ENCODE results near the gene UMPS. TPM values are rescaled to one million over a fixed set of nuclear protein-coding genes. Genes with fewer than 3 reads are reported as not detected.

UMPS gene
- total and polyA plus RNA-seq, 9 of the 15 experiments (the other 6 are each of a cell fraction or from before 2014, with no cell fraction given), result 28.9 to 91.0 (median 45.9) TPM

GRCh38 chr3:124730941-124731297, 667 bp downstream of the UMPS start:
- peak overlapping the region; percentile 95 for H3K27ac ChIP-seq (ENCODE audit: extremely low read depth, low read depth, low read length)
- WGBS (ENCODE audit: insufficient coverage, low coverage, missing lambda C conversion rate), result under 1% methylated on average over 13 of the region's 13 CpGs
- peak overlapping the region; percentile 100 for H3K4me2 ChIP-seq (ENCODE audit: insufficient read depth, low read length)
- peak in 1 of 4 experiments; percentile 20 for DNase-seq (ENCODE audit: extremely low read depth in 1 of 4, low spot score in 3 of 4)
- peaks cover 4 to 8% of the 10 kb centered on the region in 2 experiments; a peak in 4 of 5 replicates for H3K4me1 ChIP-seq (replicated peaks in 1 of 2; ENCODE audit: control insufficient read depth in 2 of 2, insufficient read depth in 2 of 2, low read length in 2 of 2)
- intact Hi-C loops (cut with micrococcal nuclease), result no loop called here
- ChIA-PET CTCF (ENCODE audit: low intra/inter-chr PET ratio) (no interaction called here), POLR2A (interaction anchor here (0.6 to 1.3 kb wide), 3 partner anchors 10 to 173 kb away, joined by 3 to 7 read pairs (median 3); no protein-coding TSS in a partner anchor)
- no TSS peak for BruUV-seq (replicated peaks)
- in situ Hi-C loops (cut with MboI), result no loop called here
- peak; percentile 60; the same call in 2 of the 3 replicates for ATAC-seq
- H3K27me3 ChIP-seq (ENCODE audit: control insufficient read depth in 2 of 2, insufficient read depth in 2 of 2, low read length in 2 of 2), result no peaks in the 10 kb centered on the region
- H3K9me1 ChIP-seq (ENCODE audit: control insufficient read depth, insufficient read depth, low read length), result no peaks in the 10 kb centered on the region
- TF ChIP-seq CHD4 (IDR thresholded peaks at IDR 0.05; ENCODE audit: insufficient read depth, insufficient replicate concordance, low read depth, low read length, poor library complexity, severe bottlenecking), result no peak
- no peak for TF ChIP-seq ZNF766 (CRISPR knock-in tag; conservative IDR thresholded peaks at IDR 0.05)
- TF ChIP-seq ZNF121 (CRISPR knock-in tag; conservative IDR thresholded peaks at IDR 0.05), result peak; percentile 65
- H3K79me2 ChIP-seq (ENCODE audit: control insufficient read depth, insufficient read depth, low read length), result peaks cover 46% of the 10 kb centered on the region
- H3K9ac ChIP-seq (ENCODE audit: insufficient read depth in 1 of 2, low read depth in 2 of 2, low read length in 2 of 2), result peak overlapping the region; percentile 97 to 98
- peaks cover 31% of the 10 kb centered on the region; the same call in 2 of the 3 replicates for H3K36me3 ChIP-seq (ENCODE audit: control insufficient read depth, insufficient read depth, low read length)
- no peaks in the 10 kb centered on the region for H3K9me3 ChIP-seq (replicated peaks; ENCODE audit: control insufficient read depth, insufficient read depth, low read depth, low read length)
- no peaks in the 10 kb centered on the region for H4K20me1 ChIP-seq (replicated peaks; ENCODE audit: control insufficient read depth, insufficient read depth, low read length)
- H2AFZ ChIP-seq (ENCODE audit: low read depth, low read length), result no peak overlapping the region
- peak overlapping the region; percentile 82 for H3K4me3 ChIP-seq
- FAIRE-seq, result no peak

DNA sequence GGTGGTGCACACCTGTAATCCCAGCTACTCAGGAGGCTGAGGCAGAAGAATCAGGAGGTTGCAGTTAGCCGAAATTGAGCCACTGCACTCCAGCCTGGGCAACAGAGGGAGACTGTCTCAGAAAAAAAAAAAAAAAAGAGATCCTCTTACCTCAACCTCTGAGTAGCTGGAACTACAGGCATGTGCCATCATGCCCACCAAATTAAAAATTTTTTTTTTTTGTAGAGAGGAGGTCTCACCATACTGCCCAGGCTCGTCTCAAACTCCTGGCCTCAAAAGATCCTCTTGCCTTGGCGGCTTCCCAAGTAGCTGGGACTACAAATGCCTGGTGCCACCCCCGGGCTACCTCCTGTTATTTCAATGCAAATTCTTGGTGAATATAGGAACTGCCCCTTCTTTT, 1.5 kb downstream of the UMPS start:
- CTCF ChIA-PET (ENCODE audit: low intra/inter-chr PET ratio), result no interaction called here
- TF ChIP-seq ZNF75A (CRISPR knock-in tag; IDR thresholded peaks at IDR 0.05) (no peak), E2F3 (CRISPR knock-in tag; IDR thresholded peaks at IDR 0.05) (no peak), FOXK1 (CRISPR knock-in tag; IDR thresholded peaks at IDR 0.05; ENCODE audit: borderline replicate concordance) (no peak)

More for the DNA sequence above, 1.5 kb downstream of the UMPS start:
- FAIRE-seq (no peak), ATAC-seq (no peak), DNase-seq (ENCODE audit: extremely low read depth in 1 of 4, low spot score in 3 of 4) (no peak)
- no peak overlapping the region for H2AFZ ChIP-seq (ENCODE audit: low read depth, low read length)
- H3K27me3 ChIP-seq (ENCODE audit: control insufficient read depth in 2 of 2, insufficient read depth in 2 of 2, low read length in 2 of 2), result no peaks in the 10 kb centered on the region
- in situ Hi-C loops (cut with MboI) (no loop called here), intact Hi-C loops (cut with micrococcal nuclease) (no loop called here)
- WGBS (ENCODE audit: insufficient coverage, low coverage, missing lambda C conversion rate), result 96% methylated on average over 3 of the region's 4 CpGs
- H3K4me2 ChIP-seq (ENCODE audit: insufficient read depth, low read length), result peak overlapping the region; percentile 100
- peak overlapping the region; percentile 83 to 97; a peak in 1 of 4 replicates for H3K9ac ChIP-seq (ENCODE audit: insufficient read depth in 1 of 2, low read depth in 2 of 2, low read length in 2 of 2)
- H4K20me1 ChIP-seq (replicated peaks; ENCODE audit: control insufficient read depth, insufficient read depth, low read length), result no peaks in the 10 kb centered on the region
- POLR2A ChIA-PET, result interaction anchor here (0.9 to 1.3 kb wide), 3 partner anchors 10 to 12 kb away, joined by 3 to 7 read pairs (median 4); no protein-coding TSS in a partner anchor
- peaks cover 39% of the 10 kb centered on the region; the same call in 2 of the 3 replicates for H3K36me3 ChIP-seq (ENCODE audit: control insufficient read depth, insufficient read depth, low read length)
- no peak overlapping the region for H3K27ac ChIP-seq (ENCODE audit: extremely low read depth, low read depth, low read length)
- H3K79me2 ChIP-seq (ENCODE audit: control insufficient read depth, insufficient read depth, low read length), result peaks cover 46% of the 10 kb centered on the region
- no TSS peak for BruUV-seq (replicated peaks)
- no peaks in the 10 kb centered on the region for H3K9me1 ChIP-seq (ENCODE audit: control insufficient read depth, insufficient read depth, low read length)
- H3K9me3 ChIP-seq (replicated peaks; ENCODE audit: control insufficient read depth, insufficient read depth, low read depth, low read length), result no peaks in the 10 kb centered on the region
- peaks cover 4 to 8% of the 10 kb centered on the region in 2 experiments; a peak in 4 of 5 replicates for H3K4me1 ChIP-seq (replicated peaks in 1 of 2; ENCODE audit: control insufficient read depth in 2 of 2, insufficient read depth in 2 of 2, low read length in 2 of 2)
- peak overlapping the region; percentile 82; the same call in 1 of the 2 replicates for H3K4me3 ChIP-seq
